GM19397 (cell line): Measurements from ENCODE around the gene BCLAF1.
"Not testable (repeated sequence)": the region's sequence is repeated elsewhere in the genome, so short reads cannot be mapped to it uniquely, and the experiment has no call there.

Experiments
- ATAC-seq: cut with Tn5 transposase; IDR thresholded peaks from one replicate; pipeline ENCODE4 v1.9.1; 2021; ENCODE audit warnings: mild to moderate bottlenecking, moderate library complexity; ENCODE audit not compliant: unreplicated experiment

The BCLAF1 gene

GRCh38 chr6:136309171-136309570 lies 19.5 kb upstream of the BCLAF1 start:
- ATAC-seq, result no peak

GRCh38 chr6:136308469-136308868 lies 18.8 kb upstream of the BCLAF1 start:
- not testable (repeated sequence) for ATAC-seq

GRCh38 chr6:136307351-136307750 lies 17.7 kb upstream of the BCLAF1 start:
- ATAC-seq, result no peak

GRCh38 chr6:136306466-136306865 lies 16.8 kb upstream of the BCLAF1 start:
- no peak for ATAC-seq

- ATAC-seq, result no peak
Measured at GRCh38 chr6:136304410-136304809, 14.8 kb upstream of the BCLAF1 start.

- no peak for ATAC-seq
Measured at GRCh38 chr6:136303516-136303915, 13.9 kb upstream of the BCLAF1 start.

- no peak for ATAC-seq
Measured at GRCh38 chr6:136294621-136295020, 5.0 kb upstream of the BCLAF1 start.

GRCh38 chr6:136290410-136291010 lies 864 bp upstream of the BCLAF1 start:
- ATAC-seq, result peak; percentile 16

GRCh38 chr6:136289327-136289578 lies 393 bp downstream of the BCLAF1 start:
- peak; percentile 41 for ATAC-seq

GRCh38 chr6:136288566-136289326 lies 900 bp downstream of the BCLAF1 start:
- peak; percentile 31 for ATAC-seq

GRCh38 chr6:136284909-136285308 lies 4.7 kb downstream of the BCLAF1 start:
- no peak for ATAC-seq

- ATAC-seq, result no peak
Measured at GRCh38 chr6:136282906-136283305, 6.7 kb downstream of the BCLAF1 start.

- ATAC-seq, result no peak
Measured at GRCh38 chr6:136280032-136280609, 9.5 kb downstream of the BCLAF1 start.

- ATAC-seq, result no peak
Measured at GRCh38 chr6:136274062-136274461, 15.6 kb downstream of the BCLAF1 start.

GRCh38 chr6:136265101-136265500 lies 24.5 kb downstream of the BCLAF1 start:
- no peak for ATAC-seq

GRCh38 chr6:136262940-136263339 lies 26.7 kb downstream of the BCLAF1 start:
- no peak for ATAC-seq

- no peak for ATAC-seq
Measured at GRCh38 chr6:136254851-136255466, 34.7 kb downstream of the BCLAF1 start.

- no peak for ATAC-seq
Measured at GRCh38 chr6:136253734-136254133, 35.9 kb downstream of the BCLAF1 start.

- ATAC-seq, result no peak
Measured at GRCh38 chr6:136252441-136252840, 37.2 kb downstream of the BCLAF1 start.

- ATAC-seq, result no peak
Measured at GRCh38 chr6:136251394-136251793, 38.3 kb downstream of the BCLAF1 start.

- ATAC-seq, result peak; percentile 8
Measured at GRCh38 chr6:136250686-136251008, 39.0 kb downstream of the BCLAF1 start.
